Neural crest cell (in vitro differentiated cells): Measurements from ENCODE around the gene NMNAT3. TPM values are rescaled to one million over a fixed set of nuclear protein-coding genes. Genes with fewer than 3 reads are reported as not detected.

ENCODE experiments used
- DNase-seq: peaks from one replicate; pipeline ENCODE4 v3.0.0; 2021; ENCODE audit warnings: low read depth, mixed read lengths, low spot score
- H3K27ac Mint-ChIP-seq: one replicate; pipeline ENCODE4 v1.8.0; 2021; ENCODE audit warnings: mild to moderate bottlenecking, mixed read lengths; ENCODE audit not compliant: unreplicated experiment
- H3K27me3 Mint-ChIP-seq: 2 replicates; pipeline ENCODE4 v1.8.0; 2021; ENCODE audit warnings: low read depth, mild to moderate bottlenecking, mixed read lengths
- H3K36me3 Mint-ChIP-seq: 2 replicates; pipeline ENCODE4 v1.8.0; 2021; ENCODE audit warnings: low read depth, mild to moderate bottlenecking, mixed read lengths
- H3K4me1 Mint-ChIP-seq: 2 replicates; pipeline ENCODE4 v1.8.0; 2021; ENCODE audit warnings: mixed read lengths
- H3K4me3 Mint-ChIP-seq: one replicate; pipeline ENCODE4 v1.8.0; 2021; ENCODE audit warnings: mild to moderate bottlenecking, mixed read lengths
- H3K9me3 Mint-ChIP-seq: 2 replicates; pipeline ENCODE4 v1.8.0; 2021; ENCODE audit warnings: mixed read lengths
- total RNA-seq: library from RNA; stranded (reverse); gene quantifications from 2 replicates; pipeline ENCODE4 v1.2.1, GENCODE V29; 2021
- TF ChIP-seq, protein P1 (sequence below): fragments of 200-600 bp; sonication (generic); conservative IDR thresholded peaks from 2 replicates; pipeline ENCODE4 v1.5.0; 2021; ENCODE audit warnings: antibody characterized with exemption, mild to moderate bottlenecking

The NMNAT3 gene
- total RNA-seq, 1 donor from 2014 or later = 2.5 TPM

- TF ChIP-seq, protein P1, sequence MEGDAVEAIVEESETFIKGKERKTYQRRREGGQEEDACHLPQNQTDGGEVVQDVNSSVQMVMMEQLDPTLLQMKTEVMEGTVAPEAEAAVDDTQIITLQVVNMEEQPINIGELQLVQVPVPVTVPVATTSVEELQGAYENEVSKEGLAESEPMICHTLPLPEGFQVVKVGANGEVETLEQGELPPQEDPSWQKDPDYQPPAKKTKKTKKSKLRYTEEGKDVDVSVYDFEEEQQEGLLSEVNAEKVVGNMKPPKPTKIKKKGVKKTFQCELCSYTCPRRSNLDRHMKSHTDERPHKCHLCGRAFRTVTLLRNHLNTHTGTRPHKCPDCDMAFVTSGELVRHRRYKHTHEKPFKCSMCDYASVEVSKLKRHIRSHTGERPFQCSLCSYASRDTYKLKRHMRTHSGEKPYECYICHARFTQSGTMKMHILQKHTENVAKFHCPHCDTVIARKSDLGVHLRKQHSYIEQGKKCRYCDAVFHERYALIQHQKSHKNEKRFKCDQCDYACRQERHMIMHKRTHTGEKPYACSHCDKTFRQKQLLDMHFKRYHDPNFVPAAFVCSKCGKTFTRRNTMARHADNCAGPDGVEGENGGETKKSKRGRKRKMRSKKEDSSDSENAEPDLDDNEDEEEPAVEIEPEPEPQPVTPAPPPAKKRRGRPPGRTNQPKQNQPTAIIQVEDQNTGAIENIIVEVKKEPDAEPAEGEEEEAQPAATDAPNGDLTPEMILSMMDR = no peak
- Mint-ChIP-seq H3K9me3 (no peaks in the 10 kb centered on the region), H3K4me3 (no peak overlapping the region), H3K27me3 (no peaks in the 10 kb centered on the region), H3K36me3 (no peaks in the 10 kb centered on the region), H3K27ac (no peak overlapping the region), H3K4me1 (no peaks in the 10 kb centered on the region)
- no peak for DNase-seq
Observed at GRCh38 chr3:139652561-139652960, 25.2 kb downstream of the NMNAT3 start.

DNA sequence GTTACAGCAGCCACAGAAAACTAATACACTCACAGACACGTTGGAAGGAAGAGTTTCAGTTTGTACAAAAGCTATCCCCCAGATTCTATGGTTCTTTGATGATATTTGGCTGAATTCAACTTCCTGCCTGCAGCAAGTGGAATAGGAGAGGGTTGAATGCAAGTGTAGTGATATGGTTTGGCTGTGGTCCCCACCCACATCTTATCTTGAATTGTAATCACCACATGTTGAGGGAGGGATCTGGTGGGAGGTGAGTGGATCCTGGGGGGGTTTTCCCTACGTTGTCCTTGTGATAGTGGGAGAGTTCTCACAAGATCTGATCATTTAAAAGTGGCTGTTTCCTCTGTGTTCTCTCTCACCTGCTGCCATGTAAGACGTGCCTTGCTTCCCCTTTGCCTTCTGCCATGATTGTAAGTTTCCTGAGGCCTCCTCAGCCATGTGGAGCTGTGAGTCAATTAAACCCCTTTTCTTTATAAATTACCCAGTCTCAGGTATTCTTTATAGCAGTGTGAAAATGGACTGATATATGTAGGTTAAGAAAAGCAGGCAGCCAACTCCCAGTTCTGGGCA is 29.8 kb downstream of the NMNAT3 start:
- no peak for DNase-seq
- Mint-ChIP-seq H3K27me3 (no peaks in the 10 kb centered on the region), H3K9me3 (peaks cover 6% of the 10 kb centered on the region), H3K27ac (no peak overlapping the region), H3K4me3 (no peak overlapping the region), H3K4me1 (no peaks in the 10 kb centered on the region), H3K36me3 (no peaks in the 10 kb centered on the region)
- TF ChIP-seq, protein P1 = no peak

DNA sequence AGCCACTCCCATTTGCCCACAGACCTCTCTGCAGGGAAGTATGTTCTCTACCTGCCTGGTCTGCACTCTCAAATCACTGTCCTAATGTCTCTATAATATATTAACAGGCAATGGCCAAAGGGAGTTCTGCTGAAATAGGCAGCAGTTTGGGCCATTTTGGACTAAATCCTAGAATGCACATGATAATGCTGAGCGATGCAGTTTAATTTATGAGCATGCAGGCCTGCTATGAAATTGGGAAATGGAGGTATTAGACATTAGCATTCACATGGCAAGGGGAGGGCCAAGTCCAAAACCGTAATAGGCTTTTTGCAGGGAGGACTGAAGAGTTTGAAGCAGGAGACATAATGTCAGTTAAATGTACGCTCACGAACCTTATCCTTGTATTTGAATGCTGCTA is 31.3 kb downstream of the NMNAT3 start:
- Mint-ChIP-seq H3K9me3 (peaks cover 6% of the 10 kb centered on the region), H3K4me3 (no peak overlapping the region), H3K27ac (no peak overlapping the region), H3K4me1 (no peaks in the 10 kb centered on the region), H3K36me3 (no peaks in the 10 kb centered on the region), H3K27me3 (no peaks in the 10 kb centered on the region)
- no peak for DNase-seq
- TF ChIP-seq, protein P1 = no peak

DNA sequence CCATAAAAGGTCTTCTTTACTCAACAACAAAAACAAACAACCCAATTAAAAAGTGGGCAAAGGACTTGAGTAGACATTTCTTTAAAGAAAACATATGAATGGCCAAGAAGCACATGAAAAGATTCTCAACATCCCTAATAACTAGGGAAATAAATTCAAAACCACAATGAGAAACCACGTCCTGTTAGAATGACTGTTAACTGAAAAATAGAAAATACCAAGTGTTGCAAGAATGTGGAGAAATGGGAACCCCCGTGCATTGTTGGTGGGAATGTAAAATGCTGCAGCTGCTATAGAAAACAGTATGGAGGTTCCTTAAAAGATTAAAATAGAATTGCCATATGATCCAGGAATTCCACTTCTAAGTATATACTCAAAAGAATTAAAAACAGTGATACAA is 34.8 kb downstream of the NMNAT3 start:
- Mint-ChIP-seq H3K9me3 (peaks cover 6% of the 10 kb centered on the region), H3K4me3 (no peak overlapping the region), H3K27ac (no peak overlapping the region), H3K27me3 (no peaks in the 10 kb centered on the region), H3K4me1 (no peaks in the 10 kb centered on the region), H3K36me3 (no peaks in the 10 kb centered on the region)
- DNase-seq = no peak
- TF ChIP-seq, protein P1 = no peak

GRCh38 chr3:139640456-139640855 is 37.3 kb downstream of the NMNAT3 start:
- no peaks in the 10 kb centered on the region for H3K27me3 Mint-ChIP-seq
- H3K4me1 Mint-ChIP-seq = no peaks in the 10 kb centered on the region
- TF ChIP-seq, protein P1 = no peak
- H3K9me3 Mint-ChIP-seq = peaks cover 6% of the 10 kb centered on the region
- H3K4me3 Mint-ChIP-seq = no peak overlapping the region
- H3K27ac Mint-ChIP-seq = no peak overlapping the region
- no peaks in the 10 kb centered on the region for H3K36me3 Mint-ChIP-seq
- no peak for DNase-seq
